Suprapubic skin (tissue), 4 donors: ENCODE measurements around the gene IFITM10. TPM values are rescaled to one million over a fixed set of nuclear protein-coding genes. Genes with fewer than 3 reads are reported as not detected.

Experiments
- DNase-seq, 2 donors: peaks; one replicate each; pipeline ENCODE4 v3.0.0-alpha.2; 2019; ENCODE audit warnings: low spot score in 2 of 2
- H3K27ac ChIP-seq: fragments of 200-600 bp; sonication (generic); one replicate; pipeline ENCODE4 v1.5.1; 2019
- H3K27me3 ChIP-seq: fragments of 200-600 bp; sonication (generic); one replicate; pipeline ENCODE4 v1.5.1; 2019
- H3K36me3 ChIP-seq: fragments of 200-600 bp; sonication (generic); one replicate; pipeline ENCODE4 v1.5.1; 2019
- H3K4me1 ChIP-seq: fragments of 200-600 bp; sonication (generic); one replicate; pipeline ENCODE4 v1.5.1; 2019
- H3K4me3 ChIP-seq: fragments of 200-600 bp; sonication (generic); one replicate; pipeline ENCODE4 v1.5.1; 2019; ENCODE audit warnings: mild to moderate bottlenecking
- H3K9me3 ChIP-seq: fragments of 200-600 bp; sonication (generic); one replicate; pipeline ENCODE4 v1.5.1; 2019
- CTCF ChIP-seq, 2 donors: fragments of 200-600 bp in 1 of 2; fragments of 450-650 bp in 1 of 2; sonication (generic) in 1 of 2; IDR thresholded peaks; one replicate each; pipeline ENCODE4 v1.5.1; 2016 to 2019; ENCODE audit warnings: antibody characterized with exemption in 2 of 2, mild to moderate bottlenecking in 1 of 2, moderate library complexity in 1 of 2
- EP300 ChIP-seq: sonication (generic); formaldehyde crosslinking; IDR thresholded peaks from one replicate; pipeline ENCODE4 v1.6.1; 2017; ENCODE audit warnings: antibody characterized with exemption
- POLR2A ChIP-seq, 2 donors: fragments of 450-650 bp; IDR thresholded peaks; one replicate each; pipeline ENCODE4 v1.6.1; 2017; ENCODE audit warnings: antibody characterized with exemption in 2 of 2, mild to moderate bottlenecking in 2 of 2, moderate library complexity in 2 of 2
- POLR2AphosphoS5 ChIP-seq, 3 donors: sonication (generic); formaldehyde crosslinking; IDR thresholded peaks; one replicate each; pipeline ENCODE4 v1.6.1; 2017; ENCODE audit warnings: antibody characterized with exemption in 3 of 3
- WGBS: methylation state at CpG from one replicate; pipeline ENCODE4 v1.1.5; 2018; 5-methylcytosine and 5-hydroxymethylcytosine counted together
- total RNA-seq, 4 donors: library from RNA; depleted of rRNA; stranded (reverse); fragments of >200 nt; gene quantifications; one replicate each; pipeline ENCODE4 v1.1.0, GENCODE V29; 2016

IFITM10 gene
- total RNA-seq, 4 donors from 2014 or later = 2.6 to 7.6 (median 6.9) TPM

GRCh38 chr11:1755344-1755691 lies 4.9 kb upstream of the IFITM10 start:
- Histone ChIP-seq H3K36me3 (peaks cover 79% of the 10 kb centered on the region), H3K4me3 (no peak overlapping the region), H3K9me3 (no peaks in the 10 kb centered on the region), H3K4me1 (peaks cover 65% of the 10 kb centered on the region), H3K27me3 (no peaks in the 10 kb centered on the region), H3K27ac (no peak overlapping the region)
- no peak for DNase-seq
- TF ChIP-seq EP300 = no peak
- TF ChIP-seq POLR2AphosphoS5 (IDR thresholded peaks at IDR 0.05) = no peak
- TF ChIP-seq CTCF (IDR thresholded peaks at IDR 0.05) = no peak
- TF ChIP-seq POLR2A (IDR thresholded peaks at IDR 0.05) = no peak
- 58% methylated on average over 9 of the region's 9 CpGs for WGBS

- DNase-seq = no peak
- Histone ChIP-seq H3K27ac (no peak overlapping the region), H3K27me3 (no peaks in the 10 kb centered on the region), H3K4me3 (no peak overlapping the region), H3K9me3 (no peaks in the 10 kb centered on the region), H3K36me3 (peaks cover 72% of the 10 kb centered on the region), H3K4me1 (peaks cover 65% of the 10 kb centered on the region)
- WGBS = 87% methylated on average over 8 of the region's 8 CpGs
- TF ChIP-seq POLR2AphosphoS5 (IDR thresholded peaks at IDR 0.05) (no peak), EP300 (no peak)
Measured at GRCh38 chr11:1754376-1755150, 4.2 kb upstream of the IFITM10 start.

- no peaks in the 10 kb centered on the region for H3K9me3 ChIP-seq
- 90% methylated on average over 1 of the region's 14 CpGs for WGBS
- H3K36me3 ChIP-seq = peaks cover 65% of the 10 kb centered on the region
- peak in 1 of 2 donors; percentile 62 for DNase-seq
- H3K4me1 ChIP-seq = peaks cover 65% of the 10 kb centered on the region
- TF ChIP-seq POLR2A (IDR thresholded peaks at IDR 0.05) (no peak), POLR2AphosphoS5 (IDR thresholded peaks at IDR 0.05) (no peak), EP300 (no peak), CTCF (IDR thresholded peaks at IDR 0.05) (no peak)
- H3K27me3 ChIP-seq = peaks cover 4% of the 10 kb centered on the region
- H3K4me3 ChIP-seq = no peak overlapping the region
- H3K27ac ChIP-seq = no peak overlapping the region
Measured at GRCh38 chr11:1753929-1754305, 3.5 kb upstream of the IFITM10 start.

GRCh38 chr11:1753229-1753928 lies 3.0 kb upstream of the IFITM10 start:
- peaks cover 7% of the 10 kb centered on the region for H3K27me3 ChIP-seq
- peaks cover 60% of the 10 kb centered on the region for H3K36me3 ChIP-seq
- no peak for TF ChIP-seq EP300
- TF ChIP-seq POLR2AphosphoS5 (IDR thresholded peaks at IDR 0.05) = no peak
- TF ChIP-seq CTCF (IDR thresholded peaks at IDR 0.05) = no peak
- TF ChIP-seq POLR2A (IDR thresholded peaks at IDR 0.05) = no peak
- WGBS = 88% methylated on average over 20 of the region's 38 CpGs
- H3K4me3 ChIP-seq = no peak overlapping the region
- no peaks in the 10 kb centered on the region for H3K9me3 ChIP-seq
- no peak overlapping the region for H3K27ac ChIP-seq
- DNase-seq = no peak
- H3K4me1 ChIP-seq = peaks cover 66% of the 10 kb centered on the region

GRCh38 chr11:1752907-1753228 lies 2.5 kb upstream of the IFITM10 start:
- TF ChIP-seq EP300 = no peak
- no peak for TF ChIP-seq POLR2AphosphoS5 (IDR thresholded peaks at IDR 0.05)
- no peak for TF ChIP-seq CTCF (IDR thresholded peaks at IDR 0.05)
- TF ChIP-seq POLR2A (IDR thresholded peaks at IDR 0.05) = no peak
- Histone ChIP-seq H3K4me3 (no peak overlapping the region), H3K27ac (no peak overlapping the region), H3K27me3 (peaks cover 7% of the 10 kb centered on the region), H3K9me3 (no peaks in the 10 kb centered on the region), H3K36me3 (peaks cover 55% of the 10 kb centered on the region), H3K4me1 (peaks cover 66% of the 10 kb centered on the region)
- no peak for DNase-seq
- 79% methylated on average over 7 of the region's 10 CpGs for WGBS
